ENCODE measurements around the gene TMEM126B.
"Not testable (repeated sequence)": the region's sequence is repeated elsewhere in the genome, so short reads cannot be mapped to it uniquely, and the experiment has no call there.

Gene TMEM126B

GRCh38 chr11:85627998-85628770, at the start of gene TMEM126B:
Gene TMEM126B (plus strand): TSS chr11:85628593. CDS start chr11:85628608, 15 bp downstream.
- peak; percentile 99 for FAIRE-seq

GRCh38 chr11:85582111-85582510, 46.3 kb upstream of the TMEM126B start:
- FAIRE-seq, result no peak

- FAIRE-seq, result no peak
Observed at GRCh38 chr11:85589373-85589772, 39.0 kb upstream of the TMEM126B start.

- FAIRE-seq, result no peak
Observed at GRCh38 chr11:85590848-85591483, 37.4 kb upstream of the TMEM126B start.

- peak; percentile 95 for FAIRE-seq
Observed at GRCh38 chr11:85595285-85595884, 33.0 kb upstream of the TMEM126B start.

- FAIRE-seq, result no peak
Observed at GRCh38 chr11:85596886-85597285, 31.5 kb upstream of the TMEM126B start.

- no peak for FAIRE-seq
Observed at GRCh38 chr11:85599083-85599482, 29.3 kb upstream of the TMEM126B start.

- no peak for FAIRE-seq
Observed at GRCh38 chr11:85602526-85603213, 25.7 kb upstream of the TMEM126B start.

GRCh38 chr11:85603220-85603619, 25.2 kb upstream of the TMEM126B start:
- FAIRE-seq, result no peak

GRCh38 chr11:85606237-85606636, 22.2 kb upstream of the TMEM126B start:
- not testable (repeated sequence) for FAIRE-seq

GRCh38 chr11:85608621-85609020, 19.8 kb upstream of the TMEM126B start:
- not testable (repeated sequence) for FAIRE-seq

- not testable (repeated sequence) for FAIRE-seq
Observed at GRCh38 chr11:85609286-85609685, 19.1 kb upstream of the TMEM126B start.

GRCh38 chr11:85611643-85612042, 16.8 kb upstream of the TMEM126B start:
- FAIRE-seq, result not testable (repeated sequence)

- FAIRE-seq, result no peak
Observed at GRCh38 chr11:85619499-85619898, 8.9 kb upstream of the TMEM126B start.

GRCh38 chr11:85620256-85620655, 8.1 kb upstream of the TMEM126B start:
- no peak for FAIRE-seq

- FAIRE-seq, result no peak
Observed at GRCh38 chr11:85626496-85626895, 1.9 kb upstream of the TMEM126B start.

- no peak for FAIRE-seq
Observed at GRCh38 chr11:85627332-85627997, 928 bp upstream of the TMEM126B start, which contains the start of gene DLG2. Gene DLG2 (minus strand): TSS chr11:85627344.

- FAIRE-seq, result no peak
Observed at GRCh38 chr11:85628771-85629341, 463 bp downstream of the TMEM126B start.

GRCh38 chr11:85634747-85635146, 6.4 kb downstream of the TMEM126B start:
- FAIRE-seq, result no peak

- FAIRE-seq, result no peak
Observed at GRCh38 chr11:85643191-85643614, 14.8 kb downstream of the TMEM126B start.

- FAIRE-seq, result no peak
Observed at GRCh38 chr11:85647078-85647477, 18.7 kb downstream of the TMEM126B start.

Data from endometrium (tissue), 2 donors.